Measurements from ENCODE around the gene LRRK2.

LRRK2 gene

GRCh38 chr12:40390980-40391379 is 166.2 kb downstream of the LRRK2 start:
- DNase-seq (ENCODE audit: low spot score): no peak
- TF ChIP-seq, protein P1, sequence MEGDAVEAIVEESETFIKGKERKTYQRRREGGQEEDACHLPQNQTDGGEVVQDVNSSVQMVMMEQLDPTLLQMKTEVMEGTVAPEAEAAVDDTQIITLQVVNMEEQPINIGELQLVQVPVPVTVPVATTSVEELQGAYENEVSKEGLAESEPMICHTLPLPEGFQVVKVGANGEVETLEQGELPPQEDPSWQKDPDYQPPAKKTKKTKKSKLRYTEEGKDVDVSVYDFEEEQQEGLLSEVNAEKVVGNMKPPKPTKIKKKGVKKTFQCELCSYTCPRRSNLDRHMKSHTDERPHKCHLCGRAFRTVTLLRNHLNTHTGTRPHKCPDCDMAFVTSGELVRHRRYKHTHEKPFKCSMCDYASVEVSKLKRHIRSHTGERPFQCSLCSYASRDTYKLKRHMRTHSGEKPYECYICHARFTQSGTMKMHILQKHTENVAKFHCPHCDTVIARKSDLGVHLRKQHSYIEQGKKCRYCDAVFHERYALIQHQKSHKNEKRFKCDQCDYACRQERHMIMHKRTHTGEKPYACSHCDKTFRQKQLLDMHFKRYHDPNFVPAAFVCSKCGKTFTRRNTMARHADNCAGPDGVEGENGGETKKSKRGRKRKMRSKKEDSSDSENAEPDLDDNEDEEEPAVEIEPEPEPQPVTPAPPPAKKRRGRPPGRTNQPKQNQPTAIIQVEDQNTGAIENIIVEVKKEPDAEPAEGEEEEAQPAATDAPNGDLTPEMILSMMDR (IDR thresholded peaks at IDR 0.05; ENCODE audit: extremely low read depth, insufficient read depth, missing control alignments): no peak
- in situ Hi-C loops (cut with MboI; ENCODE audit: low pct_unique_long_range_greater_than_20kb, low sequenced_read_pairs, unreplicated experiment): no loop called here

DNA sequence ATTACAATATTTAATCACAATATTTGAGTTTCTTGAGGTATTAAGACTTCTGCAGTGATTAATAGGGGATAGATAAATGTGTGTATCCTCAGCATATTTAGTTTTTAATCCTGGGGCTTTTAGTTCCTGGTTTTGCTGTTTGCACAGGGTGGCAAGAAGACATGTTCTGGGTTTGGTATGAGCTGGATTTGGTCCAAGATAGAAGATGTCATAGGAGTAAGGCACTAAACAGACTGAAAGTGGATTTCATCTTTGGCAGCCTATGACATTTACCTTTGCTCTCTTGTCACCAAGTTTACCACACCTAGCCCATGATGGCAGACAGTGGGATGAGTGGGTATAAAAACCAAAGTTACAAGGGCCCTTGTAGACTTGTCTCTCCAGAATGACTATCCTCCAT is 168.2 kb downstream of the LRRK2 start:
- TF ChIP-seq, protein P1 (IDR thresholded peaks at IDR 0.05; ENCODE audit: extremely low read depth, insufficient read depth, missing control alignments): no peak
- no peak for DNase-seq (ENCODE audit: low spot score)
- in situ Hi-C loops (cut with MboI; ENCODE audit: low pct_unique_long_range_greater_than_20kb, low sequenced_read_pairs, unreplicated experiment): no loop called here

DNA sequence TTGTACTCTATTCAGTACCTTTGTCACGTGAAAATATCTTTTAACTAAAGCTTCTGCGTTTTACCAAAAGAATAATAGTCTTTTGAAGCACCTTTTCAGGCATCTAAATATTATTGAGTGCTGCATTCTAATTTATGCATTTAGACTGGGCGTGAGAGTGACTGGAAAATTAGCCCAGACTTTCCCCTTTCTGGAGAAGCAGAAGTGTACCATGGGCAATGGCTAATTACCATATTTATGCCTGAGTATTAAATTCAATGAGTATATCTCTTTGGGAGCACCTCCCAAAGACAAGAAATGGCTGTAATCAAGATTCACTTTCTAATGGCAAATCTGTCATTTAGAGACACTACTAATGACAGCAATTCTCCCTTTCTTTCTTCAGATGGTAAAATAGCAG is 174.9 kb downstream of the LRRK2 start:
- DNase-seq (ENCODE audit: low spot score): no peak
- in situ Hi-C loops (cut with MboI; ENCODE audit: low pct_unique_long_range_greater_than_20kb, low sequenced_read_pairs, unreplicated experiment): no loop called here
- TF ChIP-seq, protein P1 (IDR thresholded peaks at IDR 0.05; ENCODE audit: extremely low read depth, insufficient read depth, missing control alignments): no peak

- no peak for DNase-seq (ENCODE audit: low spot score)
- in situ Hi-C loops (cut with MboI; ENCODE audit: low pct_unique_long_range_greater_than_20kb, low sequenced_read_pairs, unreplicated experiment): no loop called here
- TF ChIP-seq, protein P1 (IDR thresholded peaks at IDR 0.05; ENCODE audit: extremely low read depth, insufficient read depth, missing control alignments): no peak
Observed at GRCh38 chr12:40405419-40405818, 180.6 kb downstream of the LRRK2 start.

Measured in GM13977 (cell line).